Breast epithelium (tissue), 3 donors: ENCODE data around the gene GSPT1.

Experiments
- CTCF ChIP-seq, 3 donors: fragments of 450-650 bp; IDR thresholded peaks; one replicate each; pipeline ENCODE4 v1.5.1; 2016 to 2017; ENCODE audit warnings: antibody characterized with exemption in 3 of 3, mild to moderate bottlenecking in 3 of 3, moderate library complexity in 3 of 3
- POLR2A ChIP-seq: fragments of 450-650 bp; IDR thresholded peaks from one replicate; pipeline ENCODE4 v1.6.1; 2016; ENCODE audit warnings: antibody characterized with exemption, mild to moderate bottlenecking, moderate library complexity
- POLR2AphosphoS5 ChIP-seq, 3 donors: sonication (generic); formaldehyde crosslinking; IDR thresholded peaks; one replicate each; pipeline ENCODE4 v1.6.1; 2017; ENCODE audit warnings: antibody characterized with exemption in 3 of 3

DNA sequence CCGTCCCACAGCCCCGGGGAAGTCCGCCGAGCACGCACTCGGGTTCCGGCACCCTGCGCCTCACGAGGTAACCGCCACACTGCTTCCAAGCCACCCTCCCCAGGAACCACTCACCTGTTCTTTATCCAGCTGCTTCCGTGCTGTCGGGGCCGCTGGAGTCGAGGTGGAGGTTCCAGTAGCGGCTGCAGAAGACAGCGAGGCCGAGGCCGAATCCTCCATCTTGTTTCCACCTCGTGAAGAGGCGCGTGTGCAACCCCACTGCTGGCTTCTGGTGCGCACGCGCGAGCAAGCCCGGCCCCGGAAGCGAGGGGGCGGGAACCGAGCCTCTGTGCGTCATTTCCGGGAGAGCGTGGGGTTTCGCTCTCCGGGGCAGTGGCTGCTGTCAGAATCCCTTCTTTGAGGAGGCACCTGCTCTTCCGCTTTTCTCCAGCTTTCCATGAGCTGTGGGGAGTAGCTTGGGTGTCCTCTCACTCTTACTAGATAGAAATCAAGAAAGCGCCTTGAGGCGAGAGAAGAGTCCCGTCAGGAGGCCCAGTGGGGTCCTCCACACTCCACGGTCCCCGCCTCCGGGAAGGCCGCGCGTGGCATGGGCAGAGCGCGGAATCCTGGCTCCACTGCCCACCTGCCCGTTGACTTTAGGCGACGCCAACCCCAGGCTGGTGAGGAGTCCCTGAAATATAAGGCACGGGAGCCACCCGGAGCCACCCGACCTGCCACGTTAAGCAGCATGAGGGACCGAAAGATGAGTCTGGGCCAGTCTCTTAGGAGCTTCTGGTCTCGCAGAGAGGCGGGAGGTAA, 64.3 kb downstream of the GSPT1 start, which contains the start of gene RSL1D1:
- no peak for TF ChIP-seq CTCF (IDR thresholded peaks at IDR 0.05)
- TF ChIP-seq POLR2A: peak; percentile 58
- TF ChIP-seq POLR2AphosphoS5 (IDR thresholded peaks at IDR 0.05): peak in 2 of 3 donors; percentile 77 to 82
